Measurements from ENCODE around the gene CNKSR3.

DNA sequence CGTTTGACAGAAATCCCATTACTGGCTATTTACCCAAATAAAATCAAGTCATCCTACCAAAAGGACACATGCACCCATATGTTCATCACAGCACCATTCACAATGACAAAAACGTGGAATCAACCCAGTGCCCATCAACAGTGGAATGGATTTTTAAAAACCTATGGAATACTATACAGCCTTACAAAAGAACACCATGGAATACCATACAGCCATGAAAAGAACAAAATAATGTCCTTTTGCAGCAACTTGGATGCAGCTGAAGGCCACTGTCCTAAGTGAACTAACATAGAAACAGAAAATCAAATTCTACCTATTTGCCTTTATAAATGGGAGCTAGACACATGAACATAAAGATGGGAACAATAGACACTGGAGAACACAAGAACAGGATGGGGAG is 136.5 kb downstream of the CNKSR3 start:
- TF ChIP-seq, protein P1, sequence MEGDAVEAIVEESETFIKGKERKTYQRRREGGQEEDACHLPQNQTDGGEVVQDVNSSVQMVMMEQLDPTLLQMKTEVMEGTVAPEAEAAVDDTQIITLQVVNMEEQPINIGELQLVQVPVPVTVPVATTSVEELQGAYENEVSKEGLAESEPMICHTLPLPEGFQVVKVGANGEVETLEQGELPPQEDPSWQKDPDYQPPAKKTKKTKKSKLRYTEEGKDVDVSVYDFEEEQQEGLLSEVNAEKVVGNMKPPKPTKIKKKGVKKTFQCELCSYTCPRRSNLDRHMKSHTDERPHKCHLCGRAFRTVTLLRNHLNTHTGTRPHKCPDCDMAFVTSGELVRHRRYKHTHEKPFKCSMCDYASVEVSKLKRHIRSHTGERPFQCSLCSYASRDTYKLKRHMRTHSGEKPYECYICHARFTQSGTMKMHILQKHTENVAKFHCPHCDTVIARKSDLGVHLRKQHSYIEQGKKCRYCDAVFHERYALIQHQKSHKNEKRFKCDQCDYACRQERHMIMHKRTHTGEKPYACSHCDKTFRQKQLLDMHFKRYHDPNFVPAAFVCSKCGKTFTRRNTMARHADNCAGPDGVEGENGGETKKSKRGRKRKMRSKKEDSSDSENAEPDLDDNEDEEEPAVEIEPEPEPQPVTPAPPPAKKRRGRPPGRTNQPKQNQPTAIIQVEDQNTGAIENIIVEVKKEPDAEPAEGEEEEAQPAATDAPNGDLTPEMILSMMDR (IDR thresholded peaks at IDR 0.05): no peak
- TF ChIP-seq EZH2 (IDR thresholded peaks at IDR 0.05): no peak
- no peak for TF ChIP-seq EZH2phosphoT487 (IDR thresholded peaks at IDR 0.05)
